Measurements from ENCODE around the gene ZNF280D.

DNA sequence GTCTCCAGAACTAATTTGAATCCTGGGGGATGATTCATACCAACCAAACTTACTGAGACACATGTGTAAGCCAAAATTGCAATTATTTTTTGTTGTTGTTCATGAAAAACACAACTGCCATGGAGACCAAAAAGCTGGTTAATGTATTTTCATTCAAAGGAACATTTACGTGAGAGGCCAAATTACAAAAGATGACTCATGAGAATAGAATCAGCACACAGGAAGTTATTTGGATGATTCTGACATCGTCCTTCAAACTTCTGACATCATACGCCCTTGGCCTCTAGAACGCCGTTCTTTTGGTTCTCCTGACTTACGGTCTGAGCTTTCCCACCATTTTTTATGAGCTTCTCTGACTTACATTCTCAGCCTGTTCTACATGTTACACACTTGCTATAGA is 3.0 kb upstream of the ZNF280D start:
- TF ChIP-seq, protein P1, sequence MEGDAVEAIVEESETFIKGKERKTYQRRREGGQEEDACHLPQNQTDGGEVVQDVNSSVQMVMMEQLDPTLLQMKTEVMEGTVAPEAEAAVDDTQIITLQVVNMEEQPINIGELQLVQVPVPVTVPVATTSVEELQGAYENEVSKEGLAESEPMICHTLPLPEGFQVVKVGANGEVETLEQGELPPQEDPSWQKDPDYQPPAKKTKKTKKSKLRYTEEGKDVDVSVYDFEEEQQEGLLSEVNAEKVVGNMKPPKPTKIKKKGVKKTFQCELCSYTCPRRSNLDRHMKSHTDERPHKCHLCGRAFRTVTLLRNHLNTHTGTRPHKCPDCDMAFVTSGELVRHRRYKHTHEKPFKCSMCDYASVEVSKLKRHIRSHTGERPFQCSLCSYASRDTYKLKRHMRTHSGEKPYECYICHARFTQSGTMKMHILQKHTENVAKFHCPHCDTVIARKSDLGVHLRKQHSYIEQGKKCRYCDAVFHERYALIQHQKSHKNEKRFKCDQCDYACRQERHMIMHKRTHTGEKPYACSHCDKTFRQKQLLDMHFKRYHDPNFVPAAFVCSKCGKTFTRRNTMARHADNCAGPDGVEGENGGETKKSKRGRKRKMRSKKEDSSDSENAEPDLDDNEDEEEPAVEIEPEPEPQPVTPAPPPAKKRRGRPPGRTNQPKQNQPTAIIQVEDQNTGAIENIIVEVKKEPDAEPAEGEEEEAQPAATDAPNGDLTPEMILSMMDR (IDR thresholded peaks at IDR 0.05): no peak
- TF ChIP-seq POLR2A (IDR thresholded peaks at IDR 0.05): no peak
